ENCODE data around the gene GPX5. TPM values are rescaled to one million over a fixed set of nuclear protein-coding genes. Genes with fewer than 3 reads are reported as not detected.
"Not testable (repeated sequence)": the region's sequence is repeated elsewhere in the genome, so short reads cannot be mapped to it uniquely, and the experiment has no call there.

GPX5 gene
- total RNA-seq, 4 donors from 2014 or later: not detected

- Histone ChIP-seq H3K27ac (no peak overlapping the region), H3K36me3 (no peaks in the 10 kb centered on the region), H3K27me3 (no peaks in the 10 kb centered on the region), H3K4me3 (no peak overlapping the region), H3K9me3 (no peaks in the 10 kb centered on the region), H3K4me1 (no peaks in the 10 kb centered on the region)
- DNase-seq: no peak
- intact Hi-C loops (cut with DNase I; ENCODE audit: low total_unique reads) (no loop called here), in situ Hi-C loops (cut with MboI; ENCODE audit: low sequenced_read_pairs in 4 of 4) (no loop called here)
- no peak for ATAC-seq
- TF ChIP-seq, protein P1, sequence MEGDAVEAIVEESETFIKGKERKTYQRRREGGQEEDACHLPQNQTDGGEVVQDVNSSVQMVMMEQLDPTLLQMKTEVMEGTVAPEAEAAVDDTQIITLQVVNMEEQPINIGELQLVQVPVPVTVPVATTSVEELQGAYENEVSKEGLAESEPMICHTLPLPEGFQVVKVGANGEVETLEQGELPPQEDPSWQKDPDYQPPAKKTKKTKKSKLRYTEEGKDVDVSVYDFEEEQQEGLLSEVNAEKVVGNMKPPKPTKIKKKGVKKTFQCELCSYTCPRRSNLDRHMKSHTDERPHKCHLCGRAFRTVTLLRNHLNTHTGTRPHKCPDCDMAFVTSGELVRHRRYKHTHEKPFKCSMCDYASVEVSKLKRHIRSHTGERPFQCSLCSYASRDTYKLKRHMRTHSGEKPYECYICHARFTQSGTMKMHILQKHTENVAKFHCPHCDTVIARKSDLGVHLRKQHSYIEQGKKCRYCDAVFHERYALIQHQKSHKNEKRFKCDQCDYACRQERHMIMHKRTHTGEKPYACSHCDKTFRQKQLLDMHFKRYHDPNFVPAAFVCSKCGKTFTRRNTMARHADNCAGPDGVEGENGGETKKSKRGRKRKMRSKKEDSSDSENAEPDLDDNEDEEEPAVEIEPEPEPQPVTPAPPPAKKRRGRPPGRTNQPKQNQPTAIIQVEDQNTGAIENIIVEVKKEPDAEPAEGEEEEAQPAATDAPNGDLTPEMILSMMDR (IDR thresholded peaks at IDR 0.05 in 4 of 5, conservative IDR thresholded peaks at IDR 0.05 in 1 of 5): no peak
- no peak for TF ChIP-seq POLR2A (IDR thresholded peaks at IDR 0.05)
Observed at GRCh38 chr6:28497893-28498292, 27.8 kb upstream of the GPX5 start.

DNA sequence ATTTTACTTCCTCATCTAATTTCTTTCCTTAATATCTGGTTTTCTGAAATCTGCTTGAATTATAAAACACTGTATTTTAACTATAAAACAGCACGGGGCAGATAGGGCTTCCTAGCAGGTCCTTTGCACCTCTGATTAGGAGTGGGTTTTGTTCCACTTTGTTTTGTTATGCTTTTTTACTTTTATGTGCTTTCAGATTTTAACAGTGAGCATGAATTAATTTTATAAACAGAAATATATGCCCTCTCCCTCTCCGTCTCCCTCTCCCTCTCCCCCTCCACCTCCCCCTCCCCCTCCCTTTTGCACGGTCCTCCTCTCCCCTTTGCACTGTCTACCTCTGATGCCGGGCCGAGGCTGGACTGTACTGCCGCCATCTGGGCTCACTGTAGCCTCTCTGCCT lies 24.4 kb upstream of the GPX5 start:
- ATAC-seq (no peak), DNase-seq (no peak)
- H3K4me3 ChIP-seq: no peak overlapping the region
- no peaks in the 10 kb centered on the region for H3K27me3 ChIP-seq
- TF ChIP-seq POLR2A (IDR thresholded peaks at IDR 0.05): no peak
- TF ChIP-seq, protein P1 (IDR thresholded peaks at IDR 0.05 in 4 of 5, conservative IDR thresholded peaks at IDR 0.05 in 1 of 5): no peak
- H3K27ac ChIP-seq: no peak overlapping the region
- H3K4me1 ChIP-seq: no peaks in the 10 kb centered on the region
- intact Hi-C loops (cut with DNase I; ENCODE audit: low total_unique reads) (no loop called here), in situ Hi-C loops (cut with MboI; ENCODE audit: low sequenced_read_pairs in 4 of 4) (no loop called here)
- H3K9me3 ChIP-seq: no peaks in the 10 kb centered on the region
- H3K36me3 ChIP-seq: no peaks in the 10 kb centered on the region

GRCh38 chr6:28502136-28502535 lies 23.5 kb upstream of the GPX5 start:
- H3K9me3 ChIP-seq; DNase-seq; H3K4me3 ChIP-seq; H3K4me1 ChIP-seq; H3K36me3 ChIP-seq; intact Hi-C loops (cut with DNase I; ENCODE audit: low total_unique reads); ATAC-seq; in situ Hi-C loops (cut with MboI; ENCODE audit: low sequenced_read_pairs in 4 of 4); H3K27ac ChIP-seq; H3K27me3 ChIP-seq: not testable (repeated sequence)

DNA sequence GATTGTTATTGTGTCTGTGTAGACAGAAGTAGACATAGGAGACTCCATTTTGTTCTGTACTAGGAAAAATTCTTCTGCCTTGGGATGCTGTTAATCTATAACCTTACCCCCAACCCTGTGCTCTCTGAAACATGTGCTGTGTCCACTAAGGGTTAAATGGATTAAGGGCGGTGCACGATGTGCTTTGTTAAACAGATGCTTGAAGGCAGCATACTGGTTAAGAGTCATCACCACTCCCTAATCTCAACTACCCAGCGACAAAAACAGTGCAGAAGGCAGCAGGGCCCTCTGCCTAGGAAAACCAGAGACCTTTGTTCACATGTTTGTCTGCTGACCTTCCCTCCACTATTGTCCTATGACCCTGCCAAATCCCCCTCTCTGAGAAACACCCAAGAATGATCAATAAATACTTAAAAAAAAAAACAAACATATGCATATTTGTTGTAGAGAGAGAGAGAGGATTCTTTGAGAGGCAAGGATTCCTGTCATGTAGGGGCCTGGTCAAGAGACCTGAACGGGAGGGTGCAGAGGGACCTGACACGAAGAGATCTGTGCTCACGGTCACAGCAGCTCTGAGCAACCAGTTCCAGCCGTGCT lies 22.9 kb upstream of the GPX5 start:
- H3K27ac ChIP-seq; intact Hi-C loops (cut with DNase I; ENCODE audit: low total_unique reads): not testable (repeated sequence)

DNA sequence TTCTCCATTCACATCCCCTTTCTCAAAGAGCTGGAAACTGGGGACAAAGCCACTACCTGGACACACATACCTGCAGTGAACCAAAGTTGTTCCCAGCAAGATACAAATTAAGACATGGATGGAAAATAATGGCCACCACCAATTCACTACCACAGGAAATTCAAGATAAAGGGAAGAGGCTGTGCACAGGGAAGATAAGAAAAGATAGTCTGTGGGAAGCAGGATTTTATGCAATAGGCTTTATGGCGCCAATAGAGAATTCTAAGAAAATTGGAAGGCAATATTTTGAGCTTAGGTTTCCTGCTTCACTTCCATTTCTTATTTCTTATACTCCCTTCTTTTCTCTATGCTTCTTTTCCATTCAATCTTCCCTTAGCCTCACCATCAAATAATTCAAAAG lies 19.9 kb upstream of the GPX5 start:
- TF ChIP-seq, protein P1 (IDR thresholded peaks at IDR 0.05 in 4 of 5, conservative IDR thresholded peaks at IDR 0.05 in 1 of 5): no peak
- TF ChIP-seq POLR2A (IDR thresholded peaks at IDR 0.05): no peak
- ATAC-seq: no peak
- Histone ChIP-seq H3K36me3 (no peaks in the 10 kb centered on the region), H3K27ac (no peak overlapping the region), H3K4me1 (no peaks in the 10 kb centered on the region), H3K9me3 (no peaks in the 10 kb centered on the region), H3K27me3 (no peaks in the 10 kb centered on the region), H3K4me3 (no peak overlapping the region)
- intact Hi-C loops (cut with DNase I; ENCODE audit: low total_unique reads) (no loop called here), in situ Hi-C loops (cut with MboI; ENCODE audit: low sequenced_read_pairs in 4 of 4) (no loop called here)
- no peak for DNase-seq

More for the DNA sequence above, 22.9 kb upstream of the GPX5 start:
- H3K4me1 ChIP-seq; H3K4me3 ChIP-seq; DNase-seq; H3K9me3 ChIP-seq; in situ Hi-C loops (cut with MboI; ENCODE audit: low sequenced_read_pairs in 4 of 4); H3K36me3 ChIP-seq; H3K27me3 ChIP-seq; ATAC-seq: not testable (repeated sequence)
